GM18517 (cell line): ENCODE data around the gene ATP2B2.

ENCODE experiments used
- ATAC-seq: cut with Tn5 transposase; IDR thresholded peaks from one replicate; pipeline ENCODE4 v1.9.1; 2021; ENCODE audit warnings: mild to moderate bottlenecking, moderate library complexity; ENCODE audit not compliant: unreplicated experiment

ATP2B2 gene

GRCh38 chr3:10286596-10287295 lies 218.6 kb downstream of the ATP2B2 start:
- no peak for ATAC-seq

GRCh38 chr3:10286133-10286524 lies 219.3 kb downstream of the ATP2B2 start:
- no peak for ATAC-seq

- ATAC-seq: no peak
These were observed 219.9 kb downstream of the ATP2B2 start for GRCh38 chr3:10285272-10286132.

GRCh38 chr3:10284496-10284895 lies 220.9 kb downstream of the ATP2B2 start:
- ATAC-seq: no peak

- ATAC-seq: no peak
These were observed 221.7 kb downstream of the ATP2B2 start for GRCh38 chr3:10283638-10284037.

- no peak for ATAC-seq
These were observed 223.4 kb downstream of the ATP2B2 start for GRCh38 chr3:10281951-10282350.

GRCh38 chr3:10280571-10280970 lies 224.8 kb downstream of the ATP2B2 start:
- no peak for ATAC-seq

GRCh38 chr3:10280177-10280529 lies 225.2 kb downstream of the ATP2B2 start:
- ATAC-seq: no peak

- ATAC-seq: no peak
These were observed 225.8 kb downstream of the ATP2B2 start for GRCh38 chr3:10279384-10280176.

- no peak for ATAC-seq
These were observed 226.9 kb downstream of the ATP2B2 start for GRCh38 chr3:10278501-10278900.

GRCh38 chr3:10277115-10277625 lies 228.2 kb downstream of the ATP2B2 start:
- no peak for ATAC-seq

GRCh38 chr3:10274601-10275000 lies 230.8 kb downstream of the ATP2B2 start:
- no peak for ATAC-seq
